HL-60 (cell line): ENCODE measurements around the gene WDR31.

ENCODE experiments used
- DNase-seq, 2 experiments: peaks; one replicate each; pipeline ENCODE4 v3.0.0-alpha.2; 2010 to 2020; ENCODE audit warnings: low read depth in 1 of 2, low spot score in 1 of 2
- H3K27ac ChIP-seq: fragments of 250-450 bp; sonication (Bioruptor Pico); replicated peaks from 2 replicates; pipeline ENCODE4 v1.5.1; 2020; ENCODE audit warnings: mild to moderate bottlenecking, moderate library complexity
- H3K27me3 ChIP-seq: fragments of 250-450 bp; sonication (Bioruptor Pico); 2 replicates; pipeline ENCODE4 v1.5.1; 2021; ENCODE audit warnings: mild to moderate bottlenecking, moderate library complexity; ENCODE audit not compliant: insufficient read depth, poor library complexity, severe bottlenecking
- H3K4me3 ChIP-seq: replicated peaks from 2 replicates; pipeline ENCODE4 v1.5.1; 2011; ENCODE audit warnings: mild to moderate bottlenecking, control low read depth, low read length; ENCODE audit not compliant: insufficient read depth
- CTCF ChIP-seq: IDR thresholded peaks from one replicate; pipeline ENCODE4 v1.5.1; 2011; ENCODE audit warnings: low read length, control low read depth, inconsistent platforms; ENCODE audit not compliant: insufficient read depth
- GABPA ChIP-seq: IDR thresholded peaks from 2 replicates; pipeline ENCODE4 v1.6.1; 2012; ENCODE audit warnings: low read depth
- POLR2AphosphoS5 ChIP-seq: IDR thresholded peaks from 2 replicates; pipeline ENCODE4 v1.6.1; 2012; ENCODE audit warnings: low read depth
- SPI1 ChIP-seq: IDR thresholded peaks from 2 replicates; pipeline ENCODE4 v1.6.1; 2012; ENCODE audit warnings: low read depth, mild to moderate bottlenecking, borderline replicate concordance
- TF ChIP-seq, protein P1 (sequence below): IDR thresholded peaks from 2 replicates; pipeline ENCODE4 v1.6.1; 2012; ENCODE audit warnings: low read depth; ENCODE audit not compliant: insufficient replicate concordance

WDR31 gene

GRCh38 chr9:113299800-113300292 lies 40.2 kb downstream of the WDR31 start:
- no peaks in the 10 kb centered on the region for H3K27me3 ChIP-seq
- DNase-seq, result peak in 1 of 2 experiments; percentile 83

GRCh38 chr9:113298924-113299770 lies 40.9 kb downstream of the WDR31 start:
- no peak for DNase-seq
- no peak overlapping the region for H3K4me3 ChIP-seq
- H3K27ac ChIP-seq, result no peak overlapping the region
- no peaks in the 10 kb centered on the region for H3K27me3 ChIP-seq
- TF ChIP-seq GABPA (no peak), POLR2AphosphoS5 (no peak), CTCF (no peak), SPI1 (no peak)
- TF ChIP-seq, protein P1, sequence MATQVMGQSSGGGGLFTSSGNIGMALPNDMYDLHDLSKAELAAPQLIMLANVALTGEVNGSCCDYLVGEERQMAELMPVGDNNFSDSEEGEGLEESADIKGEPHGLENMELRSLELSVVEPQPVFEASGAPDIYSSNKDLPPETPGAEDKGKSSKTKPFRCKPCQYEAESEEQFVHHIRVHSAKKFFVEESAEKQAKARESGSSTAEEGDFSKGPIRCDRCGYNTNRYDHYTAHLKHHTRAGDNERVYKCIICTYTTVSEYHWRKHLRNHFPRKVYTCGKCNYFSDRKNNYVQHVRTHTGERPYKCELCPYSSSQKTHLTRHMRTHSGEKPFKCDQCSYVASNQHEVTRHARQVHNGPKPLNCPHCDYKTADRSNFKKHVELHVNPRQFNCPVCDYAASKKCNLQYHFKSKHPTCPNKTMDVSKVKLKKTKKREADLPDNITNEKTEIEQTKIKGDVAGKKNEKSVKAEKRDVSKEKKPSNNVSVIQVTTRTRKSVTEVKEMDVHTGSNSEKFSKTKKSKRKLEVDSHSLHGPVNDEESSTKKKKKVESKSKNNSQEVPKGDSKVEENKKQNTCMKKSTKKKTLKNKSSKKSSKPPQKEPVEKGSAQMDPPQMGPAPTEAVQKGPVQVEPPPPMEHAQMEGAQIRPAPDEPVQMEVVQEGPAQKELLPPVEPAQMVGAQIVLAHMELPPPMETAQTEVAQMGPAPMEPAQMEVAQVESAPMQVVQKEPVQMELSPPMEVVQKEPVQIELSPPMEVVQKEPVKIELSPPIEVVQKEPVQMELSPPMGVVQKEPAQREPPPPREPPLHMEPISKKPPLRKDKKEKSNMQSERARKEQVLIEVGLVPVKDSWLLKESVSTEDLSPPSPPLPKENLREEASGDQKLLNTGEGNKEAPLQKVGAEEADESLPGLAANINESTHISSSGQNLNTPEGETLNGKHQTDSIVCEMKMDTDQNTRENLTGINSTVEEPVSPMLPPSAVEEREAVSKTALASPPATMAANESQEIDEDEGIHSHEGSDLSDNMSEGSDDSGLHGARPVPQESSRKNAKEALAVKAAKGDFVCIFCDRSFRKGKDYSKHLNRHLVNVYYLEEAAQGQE, result no peak

More at GRCh38 chr9:113299800-113300292, 40.2 kb downstream of the WDR31 start:
- Histone ChIP-seq H3K4me3 (no peak overlapping the region), H3K27ac (no peak overlapping the region)
- TF ChIP-seq GABPA (no peak), SPI1 (0 out of 2 replicates have a peak, but pooled peaks have one; percentile 46), POLR2AphosphoS5 (0 out of 2 replicates have a peak, but pooled peaks have one; percentile 35), CTCF (no peak)
- TF ChIP-seq, protein P1, result no peak

- TF ChIP-seq GABPA (no peak), CTCF (no peak), POLR2AphosphoS5 (no peak), SPI1 (no peak)
- TF ChIP-seq, protein P1, result no peak
- Histone ChIP-seq H3K27me3 (no peaks in the 10 kb centered on the region), H3K4me3 (no peak overlapping the region), H3K27ac (no peak overlapping the region)
- DNase-seq, result no peak
These were observed 41.8 kb downstream of the WDR31 start for GRCh38 chr9:113298311-113298710.
